Limb (tissue), 2 donors: ENCODE data around the gene ITGB8.

Experiments
- DNase-seq, 2 donors: peaks; one replicate each; pipeline ENCODE4 v3.0.0-alpha.2; 2016; ENCODE audit errors: extremely low spot score in 2 of 2

ITGB8 gene

DNA sequence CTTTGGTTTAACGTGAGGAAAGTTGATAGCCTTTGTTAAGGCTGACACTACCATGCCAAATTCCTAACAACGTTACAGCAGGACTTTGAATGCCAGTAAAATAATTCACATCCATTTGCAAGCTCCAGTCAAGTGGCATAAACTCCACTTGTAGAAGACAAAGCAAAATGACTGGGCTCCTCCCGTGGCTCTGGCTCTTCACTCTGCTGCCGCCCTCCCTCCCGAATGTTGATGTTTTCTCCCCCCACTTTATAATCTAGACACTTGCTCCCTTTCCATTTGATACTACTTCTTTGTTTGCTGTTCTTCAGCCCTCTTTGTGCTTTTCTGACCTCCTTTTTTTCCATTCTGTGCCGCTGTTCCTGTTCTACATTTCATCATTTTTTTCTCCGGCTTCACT lies 22.8 kb upstream of the ITGB8 start:
- no peak for DNase-seq

DNA sequence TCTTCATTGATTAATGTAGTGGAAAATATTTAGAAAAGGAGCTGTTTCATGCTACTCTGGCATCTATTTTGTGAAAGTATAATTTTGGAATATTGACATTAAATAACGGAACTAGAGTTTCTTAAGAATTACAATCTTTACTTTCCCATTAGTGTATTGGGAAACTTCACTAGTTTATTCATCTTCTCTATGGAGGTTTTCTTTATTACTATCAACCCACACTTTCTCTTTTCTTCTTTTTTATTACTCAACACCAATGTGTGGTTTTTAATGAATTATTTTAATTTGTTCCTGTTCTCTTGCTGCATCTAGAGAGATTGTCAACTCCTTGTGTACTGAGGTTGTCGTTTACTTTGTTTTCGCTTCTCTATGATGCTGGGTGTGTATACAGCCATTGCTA lies 20.4 kb upstream of the ITGB8 start:
- no peak for DNase-seq

DNA sequence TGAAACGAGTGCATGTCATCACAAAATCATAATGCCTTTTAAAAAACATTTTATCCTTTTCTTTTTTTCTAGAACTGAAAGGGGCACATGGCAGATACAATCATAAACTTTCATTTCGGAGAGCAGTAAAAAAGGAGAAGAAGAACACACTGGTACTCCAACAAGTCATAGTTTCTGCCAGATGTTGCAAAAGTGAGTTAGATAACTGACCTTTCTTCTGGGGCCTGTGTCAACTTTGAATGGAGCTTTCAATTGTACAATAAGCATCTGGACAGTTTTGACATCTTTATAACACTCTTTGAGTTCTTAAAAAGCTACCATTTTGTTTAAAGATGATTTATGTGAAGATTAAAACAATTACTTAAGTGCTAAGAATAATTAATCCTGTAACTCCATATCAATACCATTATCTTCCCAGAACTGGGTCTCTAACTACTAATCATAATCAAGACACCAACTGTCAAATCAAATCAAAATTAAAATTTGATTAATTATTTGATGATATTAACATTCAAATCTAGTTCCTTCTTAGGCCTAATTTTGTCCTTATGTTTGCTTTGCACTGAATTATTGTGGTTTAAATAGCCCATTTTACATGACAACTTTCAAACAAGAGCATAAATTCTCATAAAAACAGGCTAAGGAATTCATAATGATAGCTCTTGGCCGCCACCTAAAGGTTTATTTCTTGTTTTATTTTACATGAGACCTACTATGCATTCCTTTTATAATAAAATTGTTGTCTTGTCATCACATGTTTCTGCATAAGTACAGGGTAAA lies 19.5 kb upstream of the ITGB8 start:
- peak in 1 of 2 donors; percentile 44 for DNase-seq

DNA sequence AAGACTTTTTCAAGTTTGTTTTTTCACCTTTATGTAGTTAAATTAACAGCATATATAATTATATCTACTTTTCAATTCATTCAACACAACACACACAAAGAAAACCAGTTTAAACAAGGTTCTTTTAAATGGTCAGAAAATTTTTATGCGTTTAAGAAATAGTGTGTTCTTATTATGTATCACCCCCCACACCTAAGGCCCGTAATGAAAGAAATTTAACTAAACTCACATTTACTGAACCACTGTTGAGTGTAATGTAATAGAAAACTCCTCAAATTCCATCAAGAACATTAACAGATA lies 19.0 kb upstream of the ITGB8 start:
- no peak for DNase-seq

DNA sequence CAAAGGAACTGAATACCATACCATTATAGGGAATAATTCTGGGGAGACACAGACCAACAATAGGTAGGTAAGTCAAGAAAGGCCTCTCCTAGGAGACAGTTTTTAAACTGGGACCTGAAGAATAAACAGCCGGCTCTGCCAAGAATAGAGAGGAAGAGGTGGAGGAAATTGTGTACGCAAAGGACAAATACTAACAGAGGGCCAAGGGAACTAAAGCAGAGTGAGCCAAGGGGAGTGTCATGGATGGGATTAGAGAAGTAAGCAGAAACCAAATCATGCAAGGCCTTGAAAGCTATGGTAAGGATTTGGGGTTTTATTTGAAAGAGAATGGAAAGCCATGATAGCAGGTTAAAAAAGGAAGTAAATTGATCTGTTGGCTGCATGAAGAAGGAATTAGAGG lies 18.1 kb upstream of the ITGB8 start:
- DNase-seq: no peak

DNA sequence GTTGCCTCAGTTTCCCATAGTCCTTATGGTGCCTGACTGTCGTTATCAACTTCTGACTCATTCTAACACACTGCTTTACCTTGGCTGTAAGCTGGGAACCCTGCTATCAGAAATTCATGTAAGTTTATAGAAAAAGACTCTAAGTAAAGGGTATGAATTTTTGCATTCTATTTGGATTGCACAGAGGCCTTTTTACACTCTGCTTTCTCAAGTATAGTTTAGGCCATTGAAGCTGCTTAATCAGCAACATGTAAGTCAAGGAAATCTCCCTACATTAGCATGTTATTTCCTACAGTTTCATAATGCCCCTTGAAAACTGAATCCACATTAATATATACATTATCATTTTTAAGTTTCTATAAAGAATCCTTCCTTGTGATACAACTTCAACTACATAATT lies 17.1 kb upstream of the ITGB8 start:
- no peak for DNase-seq

DNA sequence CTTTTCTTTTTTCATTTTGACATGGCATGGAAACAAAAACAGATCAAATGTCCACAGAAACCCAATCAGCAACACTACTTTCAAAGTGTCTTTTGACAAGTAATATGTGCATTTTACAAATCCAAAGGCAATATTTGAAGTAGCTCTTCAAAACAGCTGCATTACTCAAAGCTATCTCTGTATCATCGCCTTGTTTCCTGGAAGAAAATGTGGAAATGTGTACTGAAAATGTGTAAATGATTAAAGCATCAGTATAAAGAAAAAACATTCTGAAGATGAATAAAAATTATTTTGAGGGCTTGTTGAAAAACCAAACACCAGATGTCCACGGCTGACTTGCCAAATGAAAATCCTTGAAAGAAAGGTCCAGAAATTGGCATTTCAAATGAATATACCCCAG lies 16.5 kb upstream of the ITGB8 start:
- no peak for DNase-seq

DNA sequence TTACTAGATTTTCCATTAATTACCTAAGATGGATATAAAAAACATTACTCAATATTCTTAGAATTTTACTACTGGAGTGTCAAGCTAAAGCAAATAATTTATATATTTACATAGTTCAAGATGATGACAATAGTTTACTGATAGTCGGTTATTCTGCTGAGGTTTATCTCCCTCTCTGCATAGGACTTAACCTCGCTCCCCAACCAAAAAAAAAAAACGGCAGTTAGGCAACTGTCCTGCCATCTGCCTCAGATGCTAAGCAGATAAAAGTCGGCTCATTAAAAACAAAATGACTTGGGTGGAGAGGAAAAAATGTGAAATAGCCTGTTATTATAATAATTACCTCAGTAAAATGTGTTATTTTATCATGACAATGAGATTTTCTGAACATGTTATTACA lies 14.0 kb upstream of the ITGB8 start:
- no peak for DNase-seq

DNA sequence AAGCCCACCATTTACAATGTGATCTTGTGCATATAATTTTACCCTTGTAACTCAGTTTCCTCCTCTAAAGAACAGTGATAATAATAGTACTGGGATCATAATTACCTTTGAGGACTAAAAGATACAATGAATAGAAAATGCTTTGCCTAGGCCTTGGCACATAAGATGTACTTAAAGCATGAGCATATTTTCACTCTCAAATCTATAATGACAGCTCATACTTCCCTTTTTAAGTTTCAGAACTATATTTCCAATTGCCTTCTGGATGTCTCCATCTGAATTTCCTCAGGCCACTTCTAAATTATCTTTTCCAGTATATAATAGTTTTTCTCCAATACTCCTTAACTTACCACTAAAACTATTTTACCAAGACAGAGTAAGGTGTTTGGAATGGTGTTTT lies 13.3 kb upstream of the ITGB8 start:
- no peak for DNase-seq

DNA sequence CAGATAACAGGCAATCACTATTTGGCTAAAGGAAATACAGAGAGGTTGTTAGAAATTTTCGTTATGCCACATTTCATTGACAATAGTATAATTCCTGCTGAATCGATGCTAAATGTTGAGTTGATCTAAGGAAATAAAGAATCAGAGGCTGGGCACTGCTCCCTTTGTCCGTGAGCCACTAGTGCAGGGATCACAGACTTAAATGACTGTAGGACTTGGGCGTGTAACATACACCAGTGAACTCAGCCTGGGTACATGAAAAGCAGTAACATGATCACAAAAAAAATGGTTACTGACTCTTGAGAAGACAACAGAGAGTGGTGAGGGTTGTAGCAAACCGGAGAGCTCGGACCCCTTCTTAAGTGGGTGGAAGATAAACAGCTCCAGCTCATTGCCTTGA lies 11.8 kb upstream of the ITGB8 start:
- DNase-seq: no peak

DNA sequence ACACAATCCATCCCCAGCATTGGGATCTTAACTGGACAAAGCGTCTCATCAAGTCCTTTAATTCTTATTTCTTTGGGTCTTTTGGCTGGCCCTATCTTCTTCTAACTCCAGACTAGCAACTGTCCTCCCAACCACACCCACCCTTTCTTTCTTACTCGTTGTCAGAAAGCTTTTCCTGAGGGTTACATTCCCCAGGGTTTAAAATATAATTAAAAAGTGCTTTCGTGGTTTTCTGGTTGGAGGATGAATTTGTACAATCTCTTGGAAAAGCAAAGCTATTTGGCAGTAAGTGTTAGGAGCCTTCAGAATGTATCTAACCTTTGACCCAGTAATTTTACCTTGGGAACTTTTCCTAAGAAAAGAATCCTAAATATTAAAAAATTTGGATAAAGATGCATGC lies 10.4 kb upstream of the ITGB8 start:
- no peak for DNase-seq

DNA sequence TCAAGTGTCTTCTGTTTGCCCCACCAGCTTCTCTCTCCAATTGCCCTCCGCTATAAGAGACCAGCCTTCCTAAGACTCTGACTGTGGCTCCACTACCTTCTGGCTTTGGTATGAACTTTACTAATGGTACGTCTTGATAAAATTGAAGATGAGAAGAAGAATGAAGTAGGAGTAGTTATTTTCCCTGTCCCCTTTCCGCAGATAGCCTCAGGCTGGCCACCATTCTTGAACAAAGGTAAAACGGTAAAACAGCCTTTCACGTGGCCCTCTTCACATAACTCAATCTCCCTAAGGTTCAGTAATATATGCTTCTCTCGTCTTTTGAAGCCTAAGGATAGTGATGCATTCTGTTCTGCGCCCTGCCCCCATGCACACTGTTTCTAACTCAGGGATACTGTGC lies 9.9 kb upstream of the ITGB8 start:
- DNase-seq: no peak

DNA sequence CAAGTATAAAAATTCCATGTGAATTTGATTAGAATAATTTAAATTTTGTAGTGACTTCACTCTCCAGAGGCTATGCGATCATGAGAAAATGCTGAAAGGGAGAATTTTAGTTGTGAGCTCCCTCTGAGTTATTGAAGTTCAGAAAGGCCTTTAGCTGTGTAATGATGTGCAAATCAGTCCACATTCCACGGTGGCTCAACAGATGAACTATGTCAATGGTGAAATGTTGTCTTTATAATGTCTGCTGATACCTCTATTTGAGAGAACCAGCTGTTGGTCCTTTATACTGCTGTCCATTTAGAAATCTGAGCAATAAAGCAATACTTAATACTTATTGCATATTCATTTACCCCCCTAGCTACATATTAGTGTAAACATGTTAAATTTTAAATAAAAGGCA lies 7.1 kb upstream of the ITGB8 start:
- no peak for DNase-seq

DNA sequence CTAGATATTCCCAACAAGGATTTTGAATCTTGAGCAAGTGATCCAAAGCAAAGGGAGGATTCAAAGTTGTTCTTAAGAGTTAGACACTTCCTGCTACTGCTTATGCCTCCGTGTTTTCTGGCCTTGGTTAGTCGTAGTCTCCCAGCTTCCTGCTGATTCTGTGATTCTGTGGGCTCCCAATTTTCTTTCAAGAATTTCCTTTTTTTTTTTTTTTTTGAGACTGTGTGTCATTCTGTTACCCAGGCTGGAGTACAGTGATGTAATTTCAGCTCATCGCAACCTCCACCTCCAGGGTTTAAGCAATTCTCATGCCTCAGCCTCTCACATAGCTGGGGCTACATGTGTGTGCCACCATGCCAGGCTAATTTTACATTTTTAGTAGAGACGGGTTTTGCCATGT lies 4.4 kb upstream of the ITGB8 start:
- no peak for DNase-seq

DNA sequence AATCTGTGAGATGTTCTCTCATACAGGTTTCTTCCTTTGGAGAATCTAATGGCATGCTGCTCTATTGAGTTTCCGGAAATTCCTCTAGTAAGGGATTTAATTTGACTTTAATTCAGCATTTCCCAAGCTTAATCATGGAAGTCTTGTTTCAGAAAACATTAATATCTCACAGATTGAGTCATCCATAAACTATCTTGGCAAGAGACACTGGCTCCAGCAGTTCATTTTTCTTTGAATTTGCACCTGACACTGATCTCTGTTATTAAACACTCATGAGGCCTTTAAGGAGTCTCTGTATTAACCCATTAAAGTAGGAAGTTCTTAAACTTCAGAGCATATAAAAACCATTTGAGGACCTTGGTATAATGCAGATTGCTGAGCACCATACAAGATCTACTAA lies 3.6 kb upstream of the ITGB8 start:
- DNase-seq: no peak

DNA sequence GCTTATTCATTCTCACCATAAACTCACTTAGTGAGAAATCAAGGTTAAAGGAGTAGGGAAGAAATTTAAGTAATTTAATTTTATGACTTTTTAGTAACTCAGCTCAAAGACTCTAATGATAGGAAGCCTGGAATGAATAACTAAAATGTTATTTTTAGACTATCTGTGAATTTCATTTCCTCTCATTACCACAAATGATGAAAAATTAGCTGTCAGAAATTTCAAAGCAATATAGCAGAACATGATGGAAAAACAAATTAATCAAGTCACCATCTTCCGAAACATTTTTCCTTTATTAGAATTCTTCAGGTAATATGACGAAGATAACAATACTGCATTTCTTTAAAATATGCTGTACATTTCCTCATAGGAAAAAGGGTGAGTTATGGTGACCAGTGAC lies 2.7 kb upstream of the ITGB8 start:
- DNase-seq: no peak

DNA sequence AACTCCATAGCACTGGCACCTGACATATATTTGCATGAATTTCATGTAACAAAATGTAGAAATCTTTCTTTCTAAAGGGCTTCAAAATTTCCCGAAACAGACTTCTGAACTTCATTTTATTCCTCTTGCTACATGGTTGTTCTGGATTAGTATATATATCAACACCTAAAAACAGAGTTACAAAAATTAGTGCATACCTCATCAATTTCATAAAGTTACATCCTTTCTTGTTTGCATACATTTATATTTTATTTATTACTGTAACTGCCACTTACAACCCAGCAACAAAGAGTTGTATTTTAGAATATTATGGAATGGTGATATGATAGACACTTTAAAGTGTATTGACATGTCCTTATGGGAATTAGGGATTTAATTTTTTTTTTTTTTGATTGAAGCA lies 2.0 kb upstream of the ITGB8 start:
- no peak for DNase-seq

DNA sequence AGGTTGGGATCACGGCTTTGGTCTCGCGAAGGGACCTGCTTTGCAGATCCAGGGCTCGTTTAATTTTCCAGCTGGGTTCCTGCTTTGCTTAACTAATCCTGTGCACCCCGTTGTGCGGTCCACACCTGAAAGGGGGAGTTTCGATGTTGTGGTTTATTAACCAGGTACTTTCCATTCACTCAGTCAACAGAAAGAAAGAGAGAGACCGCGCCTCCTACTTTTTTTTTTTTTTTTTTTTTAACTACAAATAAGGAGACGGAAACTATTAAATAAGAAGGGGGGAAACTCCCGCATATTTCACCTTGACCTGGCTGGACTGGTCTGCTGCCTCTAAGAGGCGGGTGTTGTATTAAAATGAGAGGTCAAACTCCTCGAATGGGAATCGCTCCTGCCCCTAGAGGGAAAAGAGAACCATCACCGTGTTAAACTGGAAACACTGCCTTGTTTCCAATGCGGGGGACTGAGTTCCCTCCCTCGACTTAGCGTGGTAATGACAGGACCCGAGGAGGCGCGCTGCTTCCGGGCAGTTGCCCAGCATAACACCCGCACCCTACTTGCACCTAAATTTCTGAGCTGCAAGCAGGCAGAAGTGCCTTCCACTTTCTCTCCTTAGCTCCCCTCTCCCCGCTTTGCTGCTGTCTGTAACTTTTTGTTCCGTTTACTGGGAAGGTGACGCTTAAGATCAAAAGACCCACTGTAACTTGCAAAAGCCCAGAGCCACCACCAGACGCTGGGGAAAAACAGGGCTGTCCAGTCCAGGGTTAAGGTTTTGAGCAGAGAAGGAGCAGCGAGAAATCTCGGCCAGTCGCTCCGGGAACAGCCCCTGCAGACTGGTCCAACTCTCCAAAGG lies 1.1 kb upstream of the ITGB8 start:
- DNase-seq: peak; percentile 75 to 77

DNA sequence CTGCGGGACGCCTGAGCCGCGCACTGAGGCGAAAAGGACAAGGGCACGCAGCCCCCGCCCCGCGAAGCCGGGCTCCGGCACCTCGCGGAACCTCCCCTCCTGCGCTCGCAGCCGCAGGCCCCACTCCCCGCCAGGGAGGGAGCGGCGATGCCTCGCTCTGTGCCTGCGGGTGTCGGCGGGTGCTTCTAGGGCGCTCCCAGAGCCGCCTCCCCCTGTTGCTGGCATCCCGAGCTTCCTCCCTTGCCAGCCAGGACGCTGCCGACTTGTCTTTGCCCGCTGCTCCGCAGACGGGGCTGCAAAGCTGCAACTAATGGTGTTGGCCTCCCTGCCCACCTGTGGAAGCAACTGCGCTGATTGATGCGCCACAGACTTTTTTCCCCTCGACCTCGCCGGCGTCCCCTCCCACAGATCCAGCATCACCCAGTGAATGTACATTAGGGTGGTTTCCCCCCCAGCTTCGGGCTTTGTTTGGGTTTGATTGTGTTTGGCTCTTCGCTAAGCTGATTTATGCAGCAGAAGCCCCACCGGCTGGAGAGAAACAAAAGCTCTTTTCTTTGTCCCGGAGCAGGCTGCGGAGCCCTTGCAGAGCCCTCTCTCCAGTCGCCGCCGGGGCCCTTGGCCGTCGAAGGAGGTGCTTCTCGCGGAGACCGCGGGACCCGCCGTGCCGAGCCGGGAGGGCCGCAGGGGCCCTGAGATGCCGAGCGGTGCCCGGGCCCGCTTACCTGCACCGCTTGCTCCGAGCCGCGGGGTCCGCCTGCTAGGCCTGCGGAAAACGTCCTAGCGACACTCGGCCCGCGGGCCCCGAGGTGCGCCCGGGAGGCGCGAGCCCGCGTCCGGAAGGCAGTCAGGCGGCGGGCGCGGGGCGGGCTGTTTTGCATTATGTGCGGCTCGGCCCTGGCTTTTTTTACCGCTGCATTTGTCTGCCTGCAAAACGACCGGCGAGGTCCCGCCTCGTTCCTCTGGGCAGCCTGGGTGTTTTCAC lies 519 bp downstream of the ITGB8 start:
- peak in 1 of 2 donors; percentile 82 for DNase-seq

DNA sequence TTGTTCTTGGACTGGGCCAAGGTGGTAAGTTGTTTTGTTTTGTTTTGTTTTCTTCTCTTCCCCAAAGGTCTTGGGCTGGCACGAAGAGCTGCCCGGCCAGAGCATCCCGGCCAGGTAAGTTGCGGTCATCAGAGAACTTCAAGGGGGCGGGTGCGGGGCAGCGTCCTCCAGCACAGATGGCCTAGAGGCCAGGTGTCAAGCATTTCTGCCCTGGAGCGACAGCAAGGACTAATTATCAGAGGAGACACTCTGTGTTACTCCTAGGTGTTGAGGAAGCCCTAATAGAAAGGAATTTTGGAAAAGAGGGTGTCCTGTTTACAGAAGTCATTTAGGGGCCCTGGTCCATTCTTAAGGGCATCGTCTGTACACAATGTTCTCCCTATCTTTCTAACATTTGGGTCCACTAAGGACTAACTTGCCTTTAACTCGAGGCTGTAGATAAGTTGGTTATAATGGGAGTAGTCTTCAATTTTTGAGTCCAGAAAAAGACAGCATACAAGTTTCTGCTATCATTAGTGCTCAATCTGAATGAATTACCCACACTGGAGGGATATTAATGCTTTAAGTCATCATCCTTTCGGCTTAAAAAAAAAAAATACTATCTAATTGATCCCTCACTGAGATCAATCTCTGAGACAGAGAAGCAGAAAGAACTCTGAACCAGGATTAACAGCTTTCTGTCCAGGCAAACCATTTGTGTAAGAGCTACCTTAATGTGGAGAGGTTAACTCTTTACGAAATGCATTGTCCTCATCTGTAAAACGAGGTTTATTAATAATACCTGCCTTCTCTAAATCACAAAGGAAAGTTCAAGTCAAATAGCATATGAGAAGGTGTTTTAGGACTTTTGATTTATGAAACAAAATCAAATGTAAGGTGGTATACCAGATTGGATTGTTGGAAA lies 1.5 kb downstream of the ITGB8 start:
- DNase-seq: no peak

DNA sequence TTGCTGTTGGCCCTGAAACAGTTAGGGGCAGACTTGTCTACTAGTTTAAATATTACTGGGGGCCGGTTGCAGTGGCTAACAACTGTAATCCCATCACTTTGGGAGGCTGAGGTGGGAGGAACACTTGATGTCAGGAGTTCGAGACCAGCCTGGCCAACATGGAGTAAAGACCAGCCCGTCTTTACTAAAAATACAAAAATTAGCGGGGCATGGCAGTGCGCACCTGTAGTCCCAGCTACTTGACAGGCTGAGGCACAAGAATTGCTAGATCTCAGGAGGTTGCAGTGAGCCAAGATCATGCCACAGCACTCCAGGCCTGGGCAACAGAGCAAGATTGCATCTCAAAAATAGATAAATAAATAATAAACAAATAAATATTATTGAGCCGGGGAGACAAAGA lies 7.6 kb downstream of the ITGB8 start:
- DNase-seq: no peak
